ENCODE results near the gene C2CD3.

C2CD3 gene

DNA sequence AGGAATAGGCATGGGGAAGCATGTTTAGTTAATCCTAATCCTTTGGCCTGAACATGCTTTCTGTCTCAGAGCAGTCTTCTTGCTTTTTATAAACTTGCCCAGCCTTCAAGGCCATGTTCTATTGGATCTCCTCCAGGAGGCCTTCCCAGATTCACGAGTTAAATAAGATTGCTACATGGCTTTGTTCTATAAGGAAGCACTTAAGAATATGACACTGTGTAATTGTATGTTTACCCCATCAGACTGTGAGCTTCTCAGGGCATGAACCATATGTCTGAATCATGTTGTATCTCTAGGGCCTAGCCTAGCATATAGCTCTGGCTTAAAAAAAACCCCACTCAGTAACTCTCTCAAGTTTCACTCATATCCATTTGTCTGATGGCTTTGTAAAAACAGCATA is 135.5 kb downstream of the C2CD3 start:
- TF ChIP-seq, protein P1, sequence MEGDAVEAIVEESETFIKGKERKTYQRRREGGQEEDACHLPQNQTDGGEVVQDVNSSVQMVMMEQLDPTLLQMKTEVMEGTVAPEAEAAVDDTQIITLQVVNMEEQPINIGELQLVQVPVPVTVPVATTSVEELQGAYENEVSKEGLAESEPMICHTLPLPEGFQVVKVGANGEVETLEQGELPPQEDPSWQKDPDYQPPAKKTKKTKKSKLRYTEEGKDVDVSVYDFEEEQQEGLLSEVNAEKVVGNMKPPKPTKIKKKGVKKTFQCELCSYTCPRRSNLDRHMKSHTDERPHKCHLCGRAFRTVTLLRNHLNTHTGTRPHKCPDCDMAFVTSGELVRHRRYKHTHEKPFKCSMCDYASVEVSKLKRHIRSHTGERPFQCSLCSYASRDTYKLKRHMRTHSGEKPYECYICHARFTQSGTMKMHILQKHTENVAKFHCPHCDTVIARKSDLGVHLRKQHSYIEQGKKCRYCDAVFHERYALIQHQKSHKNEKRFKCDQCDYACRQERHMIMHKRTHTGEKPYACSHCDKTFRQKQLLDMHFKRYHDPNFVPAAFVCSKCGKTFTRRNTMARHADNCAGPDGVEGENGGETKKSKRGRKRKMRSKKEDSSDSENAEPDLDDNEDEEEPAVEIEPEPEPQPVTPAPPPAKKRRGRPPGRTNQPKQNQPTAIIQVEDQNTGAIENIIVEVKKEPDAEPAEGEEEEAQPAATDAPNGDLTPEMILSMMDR (IDR thresholded peaks at IDR 0.05; ENCODE audit: insufficient read depth, low read length): no peak
- TF ChIP-seq POLR2AphosphoS5 (IDR thresholded peaks at IDR 0.05; ENCODE audit: low read depth): no peak
- Histone ChIP-seq H3K27ac (replicated peaks) (no peak overlapping the region), H3K4me3 (replicated peaks; ENCODE audit: insufficient read depth, low read length) (no peak overlapping the region), H3K27me3 (ENCODE audit: insufficient read depth, poor library complexity, severe bottlenecking) (no peaks in the 10 kb centered on the region)
- DNase-seq (ENCODE audit: low read depth in 1 of 2, low spot score in 1 of 2): no peak

- TF ChIP-seq SPI1 (IDR thresholded peaks at IDR 0.05; ENCODE audit: borderline replicate concordance, low read depth): no peak
- TF ChIP-seq POLR2AphosphoS5 (IDR thresholded peaks at IDR 0.05; ENCODE audit: low read depth): no peak
- TF ChIP-seq GABPA (IDR thresholded peaks at IDR 0.05; ENCODE audit: low read depth): no peak
- TF ChIP-seq, protein P1 (IDR thresholded peaks at IDR 0.05; ENCODE audit: insufficient read depth, low read length): no peak
- TF ChIP-seq, protein P2, sequence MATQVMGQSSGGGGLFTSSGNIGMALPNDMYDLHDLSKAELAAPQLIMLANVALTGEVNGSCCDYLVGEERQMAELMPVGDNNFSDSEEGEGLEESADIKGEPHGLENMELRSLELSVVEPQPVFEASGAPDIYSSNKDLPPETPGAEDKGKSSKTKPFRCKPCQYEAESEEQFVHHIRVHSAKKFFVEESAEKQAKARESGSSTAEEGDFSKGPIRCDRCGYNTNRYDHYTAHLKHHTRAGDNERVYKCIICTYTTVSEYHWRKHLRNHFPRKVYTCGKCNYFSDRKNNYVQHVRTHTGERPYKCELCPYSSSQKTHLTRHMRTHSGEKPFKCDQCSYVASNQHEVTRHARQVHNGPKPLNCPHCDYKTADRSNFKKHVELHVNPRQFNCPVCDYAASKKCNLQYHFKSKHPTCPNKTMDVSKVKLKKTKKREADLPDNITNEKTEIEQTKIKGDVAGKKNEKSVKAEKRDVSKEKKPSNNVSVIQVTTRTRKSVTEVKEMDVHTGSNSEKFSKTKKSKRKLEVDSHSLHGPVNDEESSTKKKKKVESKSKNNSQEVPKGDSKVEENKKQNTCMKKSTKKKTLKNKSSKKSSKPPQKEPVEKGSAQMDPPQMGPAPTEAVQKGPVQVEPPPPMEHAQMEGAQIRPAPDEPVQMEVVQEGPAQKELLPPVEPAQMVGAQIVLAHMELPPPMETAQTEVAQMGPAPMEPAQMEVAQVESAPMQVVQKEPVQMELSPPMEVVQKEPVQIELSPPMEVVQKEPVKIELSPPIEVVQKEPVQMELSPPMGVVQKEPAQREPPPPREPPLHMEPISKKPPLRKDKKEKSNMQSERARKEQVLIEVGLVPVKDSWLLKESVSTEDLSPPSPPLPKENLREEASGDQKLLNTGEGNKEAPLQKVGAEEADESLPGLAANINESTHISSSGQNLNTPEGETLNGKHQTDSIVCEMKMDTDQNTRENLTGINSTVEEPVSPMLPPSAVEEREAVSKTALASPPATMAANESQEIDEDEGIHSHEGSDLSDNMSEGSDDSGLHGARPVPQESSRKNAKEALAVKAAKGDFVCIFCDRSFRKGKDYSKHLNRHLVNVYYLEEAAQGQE (IDR thresholded peaks at IDR 0.05; ENCODE audit: insufficient replicate concordance, low read depth): no peak
- no peak overlapping the region for H3K27ac ChIP-seq (replicated peaks)
- H3K27me3 ChIP-seq (ENCODE audit: insufficient read depth, poor library complexity, severe bottlenecking): no peaks in the 10 kb centered on the region
- no peak overlapping the region for H3K4me3 ChIP-seq (replicated peaks; ENCODE audit: insufficient read depth, low read length)
- DNase-seq (ENCODE audit: low read depth in 1 of 2, low spot score in 1 of 2): no peak
Measured at GRCh38 chr11:74033046-74033445, 137.8 kb downstream of the C2CD3 start.

- Histone ChIP-seq H3K4me3 (replicated peaks; ENCODE audit: insufficient read depth, low read length) (no peak overlapping the region), H3K27me3 (ENCODE audit: insufficient read depth, poor library complexity, severe bottlenecking) (no peaks in the 10 kb centered on the region)
Measured at GRCh38 chr11:74030723-74031676, 139.8 kb downstream of the C2CD3 start.

More at GRCh38 chr11:74030723-74031676, 139.8 kb downstream of the C2CD3 start:
- H3K27ac ChIP-seq (replicated peaks): no peak overlapping the region
- no peak for DNase-seq (ENCODE audit: low read depth in 1 of 2, low spot score in 1 of 2)
- TF ChIP-seq GABPA (IDR thresholded peaks at IDR 0.05; ENCODE audit: low read depth) (no peak), POLR2AphosphoS5 (IDR thresholded peaks at IDR 0.05; ENCODE audit: low read depth) (no peak), SPI1 (IDR thresholded peaks at IDR 0.05; ENCODE audit: borderline replicate concordance, low read depth) (no peak)
- TF ChIP-seq, protein P1 (IDR thresholded peaks at IDR 0.05; ENCODE audit: insufficient read depth, low read length): no peak
- TF ChIP-seq, protein P2 (IDR thresholded peaks at IDR 0.05; ENCODE audit: insufficient replicate concordance, low read depth): no peak

Data from HL-60 (cell line).